SJCRH30 (cell line): ENCODE results near the gene RAE1. TPM values are rescaled to one million over a fixed set of nuclear protein-coding genes. Genes with fewer than 3 reads are reported as not detected.

Source experiments
- DNase-seq, 2 experiments: peaks; one replicate each; pipeline ENCODE4 v3.0.0-alpha.2; 2015 to 2020
- H3K27ac ChIP-seq: fragments of 250-450 bp; sonication (Bioruptor Pico); 2 replicates; pipeline ENCODE4 v1.5.1; 2020; ENCODE audit warnings: mild to moderate bottlenecking, moderate library complexity
- H3K27me3 ChIP-seq: fragments of 250-450 bp; sonication (Bioruptor Pico); 2 replicates; pipeline ENCODE4 v1.5.1; 2020; ENCODE audit warnings: mild to moderate bottlenecking, moderate library complexity
- H3K36me3 ChIP-seq: fragments of 250-450 bp; sonication (Bioruptor Pico); 2 replicates; pipeline ENCODE4 v1.5.1; 2020; ENCODE audit warnings: mild to moderate bottlenecking, moderate library complexity
- H3K4me1 ChIP-seq: fragments of 250-450 bp; sonication (Bioruptor Pico); 2 replicates; pipeline ENCODE4 v1.5.1; 2020; ENCODE audit warnings: mild to moderate bottlenecking, moderate library complexity
- H3K4me3 ChIP-seq: fragments of 250-450 bp; sonication (Bioruptor Pico); 2 replicates; pipeline ENCODE4 v1.5.1; 2020; ENCODE audit warnings: mild to moderate bottlenecking, moderate library complexity
- H3K9me3 ChIP-seq: fragments of 250-450 bp; sonication (Bioruptor Pico); replicated peaks from 2 replicates; pipeline ENCODE4 v1.5.1; 2020; ENCODE audit warnings: mild to moderate bottlenecking, moderate library complexity
- total RNA-seq: library from RNA; depleted of rRNA; stranded (reverse); fragments of >200 nt; shearing (Covaris generic); gene quantifications from 2 replicates; pipeline ENCODE4 v1.2.3, GENCODE V29; 2014; rRNA removed

RAE1 gene
- 112 and 119 TPM in 2 replicates for total RNA-seq

- Histone ChIP-seq H3K4me1 (peaks cover 10% of the 10 kb centered on the region), H3K27ac (peak within 1 kb of the TSS; percentile 84), H3K36me3 (no peaks in the 10 kb centered on the region; the same call in none of the 2 replicates), H3K4me3 (peak within 1 kb of the TSS; percentile 83), H3K27me3 (no peaks in the 10 kb centered on the region), H3K9me3 (no peaks in the 10 kb centered on the region)
- peak; percentile 95 to 98 for DNase-seq
Observed at GRCh38 chr20:57351042-57351783, at the start of gene RAE1. Gene RAE1 (plus strand): TSS chr20:57351255. CDS start chr20:57354039, 2,784 bp downstream.

DNA sequence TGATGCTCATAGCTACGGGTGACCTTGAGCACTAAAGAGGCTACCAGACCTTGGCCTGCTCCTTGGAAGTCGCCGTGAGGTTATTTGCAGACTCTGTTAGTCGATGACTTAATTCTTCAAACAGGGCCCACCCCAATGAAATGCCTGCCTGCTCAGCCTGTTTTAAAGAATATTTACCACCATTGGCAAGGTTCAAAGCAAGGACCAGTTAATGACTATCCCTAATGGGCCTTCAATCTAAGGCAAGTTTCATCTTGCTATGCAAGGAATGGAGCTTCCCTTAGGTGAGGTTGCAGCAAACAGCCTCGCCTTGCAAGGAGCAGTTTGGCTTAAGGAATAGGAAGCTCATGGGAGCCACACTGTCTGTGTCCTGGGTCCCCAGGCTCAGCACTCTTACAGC, 44.3 kb upstream of the RAE1 start:
- Histone ChIP-seq H3K4me1 (no peaks in the 10 kb centered on the region), H3K27me3 (peaks cover 28% of the 10 kb centered on the region)

GRCh38 chr20:57308451-57309271, 42.4 kb upstream of the RAE1 start:
- Histone ChIP-seq H3K27ac (no peak overlapping the region), H3K27me3 (peaks cover 35% of the 10 kb centered on the region), H3K9me3 (no peaks in the 10 kb centered on the region), H3K4me1 (no peaks in the 10 kb centered on the region), H3K4me3 (no peak overlapping the region), H3K36me3 (no peaks in the 10 kb centered on the region)
- no peak for DNase-seq

More for the DNA sequence above, 44.3 kb upstream of the RAE1 start:
- Histone ChIP-seq H3K27ac (no peak overlapping the region), H3K9me3 (no peaks in the 10 kb centered on the region), H3K4me3 (no peak overlapping the region), H3K36me3 (no peaks in the 10 kb centered on the region)
- DNase-seq: no peak

DNA sequence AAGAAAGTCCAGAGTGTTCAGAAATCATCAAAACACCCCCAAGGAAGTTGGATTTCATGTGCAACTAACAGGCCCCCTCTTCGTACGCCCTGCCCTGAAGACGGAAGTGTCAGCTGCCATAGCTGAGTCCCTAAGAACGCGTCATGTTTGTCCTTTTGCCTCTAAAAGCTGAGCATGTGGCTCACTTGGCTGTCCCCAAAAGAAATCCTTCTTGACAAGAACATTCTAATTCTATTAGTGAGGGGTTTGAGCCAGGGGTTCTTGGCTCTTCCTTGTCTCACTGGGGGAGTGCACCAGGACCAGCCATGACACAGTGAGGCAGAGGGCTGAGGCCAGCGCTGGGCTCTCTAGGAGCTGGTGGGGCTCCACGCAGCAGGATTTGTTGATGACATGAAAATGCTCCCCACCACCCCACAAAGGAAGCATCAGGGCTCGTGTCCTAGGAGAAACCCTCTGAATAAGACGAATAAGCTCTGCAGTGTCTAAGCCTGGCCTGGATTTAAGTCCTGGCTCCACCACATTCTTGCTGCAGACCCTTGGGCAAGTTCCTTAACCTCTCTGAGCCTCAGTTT, 41.4 kb upstream of the RAE1 start:
- peaks cover 38% of the 10 kb centered on the region for H3K27me3 ChIP-seq

DNA sequence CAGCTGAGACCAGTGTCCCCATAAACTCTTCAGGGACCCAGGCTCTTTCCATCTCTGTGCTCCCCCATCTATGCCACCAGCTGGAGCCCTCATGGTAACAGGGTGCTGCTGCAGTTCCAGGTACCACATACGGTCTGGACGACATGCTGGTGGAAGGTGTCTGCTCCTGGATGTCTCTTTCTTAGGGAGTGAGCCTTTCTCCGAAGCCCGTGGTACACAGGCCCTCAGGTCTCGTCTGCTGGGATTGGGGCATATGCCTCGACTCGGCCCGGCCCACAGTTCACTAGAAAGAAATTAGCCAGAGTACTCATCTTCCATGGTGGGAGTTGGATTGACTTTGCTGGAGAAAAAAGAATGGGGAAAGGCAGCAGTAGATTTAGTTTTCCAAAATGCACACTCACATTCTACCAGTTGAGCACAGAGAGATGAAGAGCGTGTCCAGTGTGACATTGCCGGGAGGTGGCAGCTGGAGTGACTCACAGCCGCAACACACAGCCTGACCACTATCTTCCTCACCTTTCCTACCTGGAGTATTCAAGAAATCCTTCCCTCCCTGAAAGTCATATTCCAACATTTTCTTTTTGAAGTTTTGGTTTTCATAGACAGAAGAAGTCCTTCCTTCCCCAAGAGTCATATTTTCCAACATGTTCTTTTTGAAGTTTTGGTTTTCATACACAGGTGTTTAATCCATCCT, 40.1 kb upstream of the RAE1 start:
- Histone ChIP-seq H3K36me3 (no peaks in the 10 kb centered on the region), H3K4me1 (no peaks in the 10 kb centered on the region), H3K9me3 (no peaks in the 10 kb centered on the region), H3K4me3 (no peak overlapping the region), H3K27ac (no peak overlapping the region), H3K27me3 (peaks cover 44% of the 10 kb centered on the region)
- no peak for DNase-seq

More for the DNA sequence above, 41.4 kb upstream of the RAE1 start:
- H3K27ac ChIP-seq: no peak overlapping the region
- no peaks in the 10 kb centered on the region for H3K36me3 ChIP-seq
- no peaks in the 10 kb centered on the region for H3K9me3 ChIP-seq
- no peak overlapping the region for H3K4me3 ChIP-seq
- no peaks in the 10 kb centered on the region for H3K4me1 ChIP-seq
- no peak for DNase-seq

- Histone ChIP-seq H3K27me3 (peaks cover 44% of the 10 kb centered on the region), H3K9me3 (no peaks in the 10 kb centered on the region), H3K27ac (no peak overlapping the region), H3K36me3 (no peaks in the 10 kb centered on the region), H3K4me1 (no peaks in the 10 kb centered on the region), H3K4me3 (no peak overlapping the region)
- no peak for DNase-seq
Observed at GRCh38 chr20:57312138-57312537, 38.9 kb upstream of the RAE1 start.

DNA sequence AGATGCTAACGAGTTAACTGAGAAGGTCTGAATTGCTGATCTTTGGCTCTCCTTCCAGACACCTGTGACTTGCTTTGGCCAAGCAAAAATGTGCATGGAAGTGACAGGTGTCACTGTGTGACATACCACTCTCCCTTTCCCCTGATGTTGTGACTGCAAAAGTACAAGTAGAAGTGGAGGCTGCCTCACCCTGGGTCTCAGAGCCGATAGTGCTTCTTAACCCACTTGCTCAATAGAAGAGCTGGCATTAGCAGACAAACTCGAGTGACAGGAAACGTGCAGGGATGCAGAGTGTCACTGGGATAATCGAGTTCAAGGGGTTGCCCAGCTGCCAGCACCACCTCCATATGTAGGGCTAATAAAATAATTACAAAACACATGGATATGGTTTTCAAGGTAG, 37.8 kb upstream of the RAE1 start:
- H3K27ac ChIP-seq: no peak overlapping the region
- H3K4me1 ChIP-seq: no peaks in the 10 kb centered on the region
- no peak for DNase-seq
- H3K27me3 ChIP-seq: peaks cover 41% of the 10 kb centered on the region
- no peaks in the 10 kb centered on the region for H3K9me3 ChIP-seq
- H3K4me3 ChIP-seq: no peak overlapping the region
- no peaks in the 10 kb centered on the region for H3K36me3 ChIP-seq

- H3K4me1 ChIP-seq: no peaks in the 10 kb centered on the region
- no peak for DNase-seq
- no peak overlapping the region for H3K27ac ChIP-seq
- H3K9me3 ChIP-seq: no peaks in the 10 kb centered on the region
- H3K4me3 ChIP-seq: no peak overlapping the region
- H3K27me3 ChIP-seq: peaks cover 35% of the 10 kb centered on the region
- H3K36me3 ChIP-seq: no peaks in the 10 kb centered on the region
Observed at GRCh38 chr20:57313951-57314350, 37.1 kb upstream of the RAE1 start.

DNA sequence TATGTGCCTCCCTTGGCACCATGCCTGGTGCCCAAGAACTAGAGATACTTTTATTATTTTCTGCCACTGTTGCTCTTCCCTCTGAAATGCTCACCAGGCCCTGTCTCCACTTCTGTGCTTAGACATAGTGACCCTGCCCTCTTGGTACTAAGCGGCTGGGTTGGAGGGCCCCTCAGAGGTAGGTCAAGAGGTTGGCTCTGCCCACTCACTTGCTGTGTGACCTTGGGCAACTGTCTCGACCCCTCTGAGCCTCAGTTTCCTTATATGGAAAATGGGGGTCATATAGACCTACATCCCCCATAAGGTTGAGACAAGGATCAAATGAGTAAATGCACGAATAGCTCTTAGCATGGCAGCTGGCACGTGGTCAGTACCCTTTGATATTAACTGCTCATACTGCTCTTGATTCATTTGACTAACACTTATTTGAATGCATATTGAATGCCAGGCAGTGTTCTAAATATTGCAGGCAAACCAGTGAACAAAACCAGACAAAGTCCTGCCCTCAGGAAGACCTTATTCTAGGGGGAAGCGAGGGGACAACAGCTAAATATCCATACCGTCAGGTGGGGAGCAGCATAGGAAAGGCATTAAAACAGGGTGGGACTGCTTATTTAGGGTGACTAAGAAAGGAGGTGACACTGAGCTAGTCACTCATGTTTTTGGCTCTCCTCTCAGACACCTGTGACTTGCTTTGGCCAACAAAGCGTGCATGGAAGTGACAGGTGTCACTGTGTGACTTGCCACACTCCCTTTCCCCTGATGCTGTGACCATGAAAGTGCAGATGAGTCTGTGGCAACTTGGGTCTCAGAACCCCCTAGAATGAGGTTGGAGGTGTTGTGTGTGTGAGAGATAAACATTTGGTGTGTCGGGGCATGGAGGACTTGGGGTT, 35.7 kb upstream of the RAE1 start:
- no peaks in the 10 kb centered on the region for H3K4me1 ChIP-seq
- H3K27me3 ChIP-seq: peaks cover 23% of the 10 kb centered on the region
- no peak overlapping the region for H3K4me3 ChIP-seq
- no peak for DNase-seq
- H3K27ac ChIP-seq: no peak overlapping the region
- no peaks in the 10 kb centered on the region for H3K9me3 ChIP-seq
- no peaks in the 10 kb centered on the region for H3K36me3 ChIP-seq

GRCh38 chr20:57315976-57316480, 35.0 kb upstream of the RAE1 start:
- Histone ChIP-seq H3K9me3 (no peaks in the 10 kb centered on the region), H3K4me1 (no peaks in the 10 kb centered on the region), H3K27ac (no peak overlapping the region), H3K4me3 (no peak overlapping the region), H3K36me3 (no peaks in the 10 kb centered on the region), H3K27me3 (peaks cover 21% of the 10 kb centered on the region)
- no peak for DNase-seq

DNA sequence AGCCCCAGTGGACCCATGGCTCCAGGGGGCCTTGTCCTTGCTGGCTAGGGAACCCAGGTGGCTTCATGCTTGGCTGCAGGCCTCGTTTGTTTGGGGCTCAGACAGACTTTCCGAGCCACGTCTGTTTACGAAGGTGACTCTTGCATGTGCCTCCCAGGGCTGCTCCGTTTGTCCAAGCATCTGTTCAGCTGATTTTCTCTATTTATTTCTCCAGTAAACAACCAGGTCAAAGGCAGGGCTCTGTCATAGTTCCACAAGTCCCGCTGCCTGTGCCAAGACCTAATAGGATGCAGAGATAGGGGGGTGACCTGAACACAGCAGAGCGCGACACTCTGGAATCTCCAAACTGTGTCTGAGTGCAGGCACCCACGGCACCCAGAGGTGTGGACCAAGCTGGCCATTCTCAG, 34.3 kb upstream of the RAE1 start:
- H3K27ac ChIP-seq: no peak overlapping the region
- DNase-seq: no peak
- no peaks in the 10 kb centered on the region for H3K9me3 ChIP-seq
- H3K4me3 ChIP-seq: no peak overlapping the region
- H3K27me3 ChIP-seq: peaks cover 28% of the 10 kb centered on the region
- H3K36me3 ChIP-seq: no peaks in the 10 kb centered on the region
- no peaks in the 10 kb centered on the region for H3K4me1 ChIP-seq

- Histone ChIP-seq H3K4me3 (no peak overlapping the region), H3K36me3 (no peaks in the 10 kb centered on the region), H3K27ac (no peak overlapping the region), H3K9me3 (no peaks in the 10 kb centered on the region), H3K4me1 (no peaks in the 10 kb centered on the region), H3K27me3 (peaks cover 31% of the 10 kb centered on the region)
- no peak for DNase-seq
Observed at GRCh38 chr20:57317316-57317788, 33.7 kb upstream of the RAE1 start.

DNA sequence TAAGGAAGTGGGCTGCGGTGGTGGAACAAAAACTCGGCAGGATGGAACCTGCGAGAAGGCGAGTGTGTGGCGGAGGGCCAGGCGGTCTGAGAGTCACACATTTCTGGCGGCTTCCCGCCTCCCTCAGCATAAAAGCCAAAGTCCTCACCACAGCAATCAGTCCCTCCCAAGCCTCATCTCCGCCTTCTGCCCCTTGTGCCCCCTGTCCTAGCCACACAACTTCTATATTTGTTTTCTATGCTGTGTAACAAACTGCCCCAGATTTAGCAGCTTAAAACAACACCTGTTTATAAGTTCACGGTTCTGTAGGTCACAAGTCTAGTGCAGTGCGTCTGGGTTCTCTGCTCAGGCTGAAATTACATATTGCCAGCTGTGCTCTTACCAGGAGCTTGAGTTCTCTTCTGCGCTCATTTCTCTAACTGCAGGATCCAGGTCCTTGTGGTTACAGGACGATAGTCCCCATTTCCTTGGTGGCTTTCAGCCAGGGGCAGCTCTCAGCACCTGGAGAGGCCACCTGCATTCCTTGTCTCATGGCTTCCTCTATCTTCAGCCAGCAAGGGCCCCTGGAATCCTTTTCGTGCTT, 33.2 kb upstream of the RAE1 start:
- DNase-seq: peak in 1 of 2 experiments; percentile 31
- H3K27me3 ChIP-seq: peaks cover 31% of the 10 kb centered on the region
- no peaks in the 10 kb centered on the region; the same call in 1 of the 2 replicates for H3K4me1 ChIP-seq

More for the DNA sequence above, 33.2 kb upstream of the RAE1 start:
- H3K36me3 ChIP-seq: no peaks in the 10 kb centered on the region
- H3K4me3 ChIP-seq: no peak overlapping the region
- no peaks in the 10 kb centered on the region for H3K9me3 ChIP-seq
- H3K27ac ChIP-seq: no peak overlapping the region
